HepG2 (cell line): Measurements from ENCODE around the gene ISOC2. TPM values are rescaled to one million over a fixed set of nuclear protein-coding genes. Genes with fewer than 3 reads are reported as not detected.

ENCODE experiments used
- CHCHD3 ChIP-seq: sonication (generic); formaldehyde crosslinking; IDR thresholded peaks from 2 replicates; pipeline ENCODE4 v1.8.0; 2022; ENCODE audit warnings: mild to moderate bottlenecking, missing genetic modification reagents, moderate library complexity
- CREB1 ChIP-seq, 2 experiments: fragments of 450-650 bp in 1 of 2; IDR thresholded peaks; 2 replicates each; pipeline ENCODE4 v1.6.1; 2016 to 2017; ENCODE audit warnings: control low read depth in 1 of 2, mild to moderate bottlenecking in 1 of 2, missing compliant biosample characterization in 1 of 2, missing genetic modification characterization in 1 of 2
- GTF3A ChIP-seq: sonication (generic); formaldehyde crosslinking; conservative IDR thresholded peaks from 2 replicates; pipeline ENCODE4 v1.4.0; 2020; ENCODE audit warnings: mild to moderate bottlenecking, missing genetic modification reagents
- MAF1 ChIP-seq: sonication (generic); formaldehyde crosslinking; IDR thresholded peaks from 2 replicates; pipeline ENCODE4 v1.5.0; 2020; ENCODE audit warnings: missing genetic modification reagents, borderline replicate concordance
- NFIB ChIP-seq: sonication (generic); formaldehyde crosslinking; IDR thresholded peaks from 2 replicates; pipeline ENCODE4 v1.9.0; 2021; ENCODE audit warnings: missing genetic modification reagents, mild to moderate bottlenecking, borderline replicate concordance
- SMAD1 ChIP-seq: sonication (generic); formaldehyde crosslinking; IDR thresholded peaks from 2 replicates; pipeline ENCODE4 v1.4.0; 2020; ENCODE audit warnings: missing genetic modification reagents, low read depth, mild to moderate bottlenecking, borderline replicate concordance
- ZBTB2 ChIP-seq: sonication (generic); formaldehyde crosslinking; IDR thresholded peaks from 2 replicates; pipeline ENCODE4 v1.8.0; 2022; ENCODE audit warnings: low read depth, missing genetic modification reagents
- ZEB1 ChIP-seq: IDR thresholded peaks from 2 replicates; pipeline ENCODE4 v1.6.1; 2012; ENCODE audit warnings: mild to moderate bottlenecking, low read depth, inconsistent platforms; ENCODE audit not compliant: insufficient replicate concordance
- ZFP36 ChIP-seq: fragments of 150-350 bp; IDR thresholded peaks from 2 replicates; pipeline ENCODE4 v1.6.1; 2018; ENCODE audit warnings: borderline replicate concordance, low read length, low read depth; ENCODE audit not compliant: partially characterized antibody
- ZFP41 ChIP-seq: sonication (generic); formaldehyde crosslinking; IDR thresholded peaks from 2 replicates; pipeline ENCODE4 v1.4.0; 2020; ENCODE audit warnings: mild to moderate bottlenecking, missing genetic modification reagents, borderline replicate concordance
- ZKSCAN1 ChIP-seq: fragments of 150-350 bp; IDR thresholded peaks from 2 replicates; pipeline ENCODE4 v1.6.1; 2014; ENCODE audit warnings: low read length
- ZNF460 ChIP-seq: sonication (generic); formaldehyde crosslinking; IDR thresholded peaks from 2 replicates; pipeline ENCODE4 v1.5.1; 2020; ENCODE audit warnings: missing genetic modification reagents, mild to moderate bottlenecking, borderline replicate concordance
- ZNF567 ChIP-seq: sonication (generic); formaldehyde crosslinking; IDR thresholded peaks from 2 replicates; pipeline ENCODE4 v1.8.1; 2023; ENCODE audit warnings: mild to moderate bottlenecking, missing genetic modification reagents, borderline replicate concordance
- ZNF703 ChIP-seq: sonication (generic); formaldehyde crosslinking; IDR thresholded peaks from 2 replicates; pipeline ENCODE4 v1.5.1; 2020; ENCODE audit warnings: missing genetic modification reagents, mild to moderate bottlenecking, moderate library complexity, borderline replicate concordance
- polyA plus RNA-seq, 8 experiments: library from polyadenylated mRNA; depleted of rRNA in 3 of 8; stranded (reverse) in 7 of 8; unstranded in 1 of 8; fragments of >200 nt; fragmentation: Illumina TruSeq in 4 of 8; extraction: Trizol in 4 of 8; gene quantifications; 2 replicates each; pipeline versions ENCODE4 v1.2.1 to v1.2.3, GENCODE V29; 2011 to 2016; ENCODE audit warnings: low read depth in 4 of 8, missing spikeins in 1 of 8, mixed read lengths in 1 of 8; ENCODE audit not compliant: insufficient read depth in 1 of 8
- total RNA-seq, 5 experiments: library from RNA; depleted of rRNA; stranded (reverse); fragments of >200 nt; fragmentation: Illumina TruSeq; extraction: Trizol; gene quantifications; 2 replicates each; pipeline ENCODE4 v1.2.3, GENCODE V29; 2016; ENCODE audit warnings: low read depth in 1 of 5
- TF ChIP-seq, protein P1 (sequence below): sonication (generic); formaldehyde crosslinking; IDR thresholded peaks from 2 replicates; pipeline ENCODE4 v1.5.1; 2020; ENCODE audit warnings: mild to moderate bottlenecking, missing genetic modification reagents
- TF ChIP-seq, protein P2 (sequence below): sonication (generic); formaldehyde crosslinking; IDR thresholded peaks from 2 replicates; pipeline ENCODE4 v1.5.0; 2020; ENCODE audit warnings: mild to moderate bottlenecking, missing genetic modification reagents
- TF ChIP-seq, protein P3 (sequence below): sonication (generic); formaldehyde crosslinking; IDR thresholded peaks from 2 replicates; pipeline ENCODE4 v1.8.0; 2022; ENCODE audit warnings: mild to moderate bottlenecking, missing genetic modification reagents; ENCODE audit not compliant: insufficient replicate concordance

ISOC2 gene
- total and polyA plus RNA-seq, 2 of the 13 experiments (the other 11 are each of a cell fraction or from before 2014, with no cell fraction given) = 76.8 to 105 TPM

- TF ChIP-seq, protein P1, sequence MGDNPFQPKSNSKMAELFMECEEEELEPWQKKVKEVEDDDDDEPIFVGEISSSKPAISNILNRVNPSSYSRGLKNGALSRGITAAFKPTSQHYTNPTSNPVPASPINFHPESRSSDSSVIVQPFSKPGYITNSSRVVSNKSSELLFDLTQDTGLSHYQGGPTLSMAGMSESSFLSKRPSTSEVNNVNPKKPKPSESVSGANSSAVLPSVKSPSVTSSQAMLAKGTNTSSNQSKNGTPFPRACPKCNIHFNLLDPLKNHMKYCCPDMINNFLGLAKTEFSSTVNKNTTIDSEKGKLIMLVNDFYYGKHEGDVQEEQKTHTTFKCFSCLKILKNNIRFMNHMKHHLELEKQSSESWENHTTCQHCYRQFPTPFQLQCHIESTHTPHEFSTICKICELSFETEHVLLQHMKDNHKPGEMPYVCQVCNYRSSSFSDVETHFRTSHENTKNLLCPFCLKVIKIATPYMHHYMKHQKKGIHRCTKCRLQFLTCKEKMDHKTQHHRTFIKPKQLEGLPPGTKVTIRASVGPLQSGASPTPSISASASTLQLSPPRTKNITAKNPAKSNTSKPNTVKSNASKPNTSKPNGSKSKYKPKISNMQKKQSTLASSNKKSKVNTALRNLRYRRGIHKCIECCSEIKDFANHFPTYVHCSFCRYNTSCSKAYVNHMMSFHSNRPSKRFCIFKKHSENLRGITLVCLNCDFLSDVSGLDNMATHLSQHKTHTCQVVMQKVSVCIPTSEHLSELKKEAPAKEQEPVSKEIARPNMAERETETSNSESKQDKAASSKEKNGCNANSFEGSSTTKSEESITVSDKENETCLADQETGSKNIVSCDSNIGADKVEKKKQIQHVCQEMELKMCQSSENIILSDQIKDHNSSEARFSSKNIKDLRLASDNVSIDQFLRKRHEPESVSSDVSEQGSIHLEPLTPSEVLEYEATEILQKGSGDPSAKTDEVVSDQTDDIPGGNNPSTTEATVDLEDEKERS (CRISPR knock-in tag) = no peak
- TF ChIP-seq ZNF703 (CRISPR knock-in tag) (no peak), SMAD1 (CRISPR knock-in tag) (0 out of 2 replicates have a peak, but pooled peaks have one; percentile 70), CHCHD3 (CRISPR knock-in tag) (no peak), GTF3A (CRISPR knock-in tag) (no peak), ZKSCAN1 (no peak), ZNF460 (no peak), MAF1 (CRISPR knock-in tag) (no peak), ZFP36 (no peak), ZBTB2 (CRISPR knock-in tag) (no peak), CREB1 (IDR thresholded peaks at IDR 0.05) (peak; percentile 96), CREB1 (CRISPR knock-in tag; IDR thresholded peaks at IDR 0.05) (peak; percentile 96), NFIB (CRISPR knock-in tag) (no peak), ZEB1 (no peak), ZFP41 (CRISPR knock-in tag) (no peak), ZNF567 (CRISPR knock-in tag) (0 out of 2 replicates have a peak, but pooled peaks have one; percentile 51)
- TF ChIP-seq, protein P2, sequence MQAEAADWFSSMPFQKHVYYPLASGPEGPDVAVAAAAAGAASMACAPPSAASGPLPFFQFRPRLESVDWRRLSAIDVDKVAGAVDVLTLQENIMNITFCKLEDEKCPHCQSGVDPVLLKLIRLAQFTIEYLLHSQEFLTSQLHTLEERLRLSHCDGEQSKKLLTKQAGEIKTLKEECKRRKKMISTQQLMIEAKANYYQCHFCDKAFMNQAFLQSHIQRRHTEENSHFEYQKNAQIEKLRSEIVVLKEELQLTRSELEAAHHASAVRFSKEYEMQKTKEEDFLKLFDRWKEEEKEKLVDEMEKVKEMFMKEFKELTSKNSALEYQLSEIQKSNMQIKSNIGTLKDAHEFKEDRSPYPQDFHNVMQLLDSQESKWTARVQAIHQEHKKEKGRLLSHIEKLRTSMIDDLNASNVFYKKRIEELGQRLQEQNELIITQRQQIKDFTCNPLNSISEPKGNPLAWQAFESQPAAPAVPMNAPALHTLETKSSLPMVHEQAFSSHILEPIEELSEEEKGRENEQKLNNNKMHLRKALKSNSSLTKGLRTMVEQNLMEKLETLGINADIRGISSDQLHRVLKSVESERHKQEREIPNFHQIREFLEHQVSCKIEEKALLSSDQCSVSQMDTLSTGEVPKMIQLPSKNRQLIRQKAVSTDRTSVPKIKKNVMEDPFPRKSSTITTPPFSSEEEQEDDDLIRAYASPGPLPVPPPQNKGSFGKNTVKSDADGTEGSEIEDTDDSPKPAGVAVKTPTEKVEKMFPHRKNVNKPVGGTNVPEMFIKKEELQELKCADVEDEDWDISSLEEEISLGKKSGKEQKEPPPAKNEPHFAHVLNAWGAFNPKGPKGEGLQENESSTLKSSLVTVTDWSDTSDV (CRISPR knock-in tag) = no peak
- TF ChIP-seq, protein P3, sequence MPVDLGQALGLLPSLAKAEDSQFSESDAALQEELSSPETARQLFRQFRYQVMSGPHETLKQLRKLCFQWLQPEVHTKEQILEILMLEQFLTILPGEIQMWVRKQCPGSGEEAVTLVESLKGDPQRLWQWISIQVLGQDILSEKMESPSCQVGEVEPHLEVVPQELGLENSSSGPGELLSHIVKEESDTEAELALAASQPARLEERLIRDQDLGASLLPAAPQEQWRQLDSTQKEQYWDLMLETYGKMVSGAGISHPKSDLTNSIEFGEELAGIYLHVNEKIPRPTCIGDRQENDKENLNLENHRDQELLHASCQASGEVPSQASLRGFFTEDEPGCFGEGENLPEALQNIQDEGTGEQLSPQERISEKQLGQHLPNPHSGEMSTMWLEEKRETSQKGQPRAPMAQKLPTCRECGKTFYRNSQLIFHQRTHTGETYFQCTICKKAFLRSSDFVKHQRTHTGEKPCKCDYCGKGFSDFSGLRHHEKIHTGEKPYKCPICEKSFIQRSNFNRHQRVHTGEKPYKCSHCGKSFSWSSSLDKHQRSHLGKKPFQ (CRISPR knock-in tag) = no peak
These were observed 23.4 kb upstream of the ISOC2 start, which contains the start of gene NAT14 (continued) for GRCh38 chr19:55484593-55485438.
